Gastroesophageal sphincter (tissue), 3 donors: ENCODE results near the gene GAST.

ENCODE experiments used
- CTCF ChIP-seq, 4 experiments: fragments of 200-600 bp in 2 of 4; fragments of 450-650 bp in 2 of 4; sonication (generic) in 1 of 4; IDR thresholded peaks; one replicate each; pipeline ENCODE4 v1.5.1; 2017 to 2019; ENCODE audit warnings: antibody characterized with exemption in 4 of 4, mild to moderate bottlenecking in 2 of 4, moderate library complexity in 2 of 4
- EP300 ChIP-seq: sonication (generic); formaldehyde crosslinking; IDR thresholded peaks from one replicate; pipeline ENCODE4 v1.6.1; 2017; ENCODE audit warnings: antibody characterized with exemption, mild to moderate bottlenecking
- POLR2AphosphoS5 ChIP-seq: sonication (generic); formaldehyde crosslinking; IDR thresholded peaks from one replicate; pipeline ENCODE4 v1.6.1; 2017; ENCODE audit warnings: antibody characterized with exemption

- TF ChIP-seq CTCF (IDR thresholded peaks at IDR 0.05) (no peak), EP300 (no peak), POLR2AphosphoS5 (no peak)
Measured at GRCh38 chr17:41750862-41751261, 38.7 kb downstream of the GAST start.
